Suppressor macrophage (primary cell): ENCODE data around the gene FAM32A.

ENCODE experiments used
- DNase-seq, 4 experiments: peaks; one replicate each; pipeline ENCODE4 v3.0.0-alpha.2; 2020 to 2022

FAM32A gene

GRCh38 chr19:16202320-16203255 is 17.4 kb downstream of the FAM32A start:
- DNase-seq: no peak

DNA sequence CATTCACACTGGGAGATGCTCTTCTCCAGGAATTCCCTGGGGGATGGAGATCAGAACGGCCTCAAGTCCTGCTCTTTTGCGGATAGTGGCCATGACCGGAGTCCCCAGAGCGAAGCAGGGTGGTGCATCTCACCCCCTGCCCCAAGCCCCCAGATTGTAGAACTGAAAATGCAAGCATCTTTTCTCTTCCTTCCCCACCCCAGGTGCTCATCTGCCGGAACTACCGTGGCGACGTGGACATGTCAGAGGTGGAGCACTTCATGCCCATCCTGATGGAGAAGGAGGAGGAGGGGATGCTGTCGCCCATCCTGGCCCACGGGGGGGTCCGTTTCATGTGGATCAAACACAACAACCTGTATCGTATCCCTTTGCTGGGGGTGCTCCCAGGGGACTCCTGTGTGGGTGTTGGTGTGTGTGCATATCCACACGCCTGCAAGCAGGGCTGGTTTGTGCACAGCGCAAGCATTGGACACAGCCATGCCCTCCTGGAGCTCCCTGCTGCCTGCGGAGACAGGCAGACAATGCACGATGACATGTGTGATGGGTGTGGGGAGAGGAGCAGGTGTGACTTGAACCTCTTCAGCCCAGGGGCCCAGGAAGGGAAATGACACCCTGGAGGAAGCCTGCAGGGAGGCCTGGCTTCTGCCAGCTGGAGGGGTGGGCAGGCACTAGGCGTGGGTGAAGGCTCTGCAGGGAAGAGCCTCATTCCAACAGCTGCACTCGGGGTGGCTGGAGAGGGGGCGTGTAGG is 18.2 kb downstream of the FAM32A start:
- DNase-seq: no peak

DNA sequence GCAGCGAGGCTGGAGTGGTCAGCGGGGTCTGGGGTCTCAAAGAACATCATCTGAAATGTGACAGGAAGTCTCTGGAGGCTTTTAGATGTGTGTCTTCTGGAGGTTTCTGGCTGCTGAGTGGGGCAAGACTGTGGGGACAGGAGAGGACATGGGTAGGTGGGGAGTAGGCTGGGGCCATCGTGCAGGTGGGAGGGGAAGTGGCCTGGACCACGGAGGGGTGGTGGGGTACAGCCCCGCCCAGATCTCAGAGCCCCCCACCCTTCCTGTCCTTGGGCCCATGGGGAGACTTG is 18.7 kb downstream of the FAM32A start:
- no peak for DNase-seq

GRCh38 chr19:16205205-16206045 is 20.2 kb downstream of the FAM32A start:
- no peak for DNase-seq

DNA sequence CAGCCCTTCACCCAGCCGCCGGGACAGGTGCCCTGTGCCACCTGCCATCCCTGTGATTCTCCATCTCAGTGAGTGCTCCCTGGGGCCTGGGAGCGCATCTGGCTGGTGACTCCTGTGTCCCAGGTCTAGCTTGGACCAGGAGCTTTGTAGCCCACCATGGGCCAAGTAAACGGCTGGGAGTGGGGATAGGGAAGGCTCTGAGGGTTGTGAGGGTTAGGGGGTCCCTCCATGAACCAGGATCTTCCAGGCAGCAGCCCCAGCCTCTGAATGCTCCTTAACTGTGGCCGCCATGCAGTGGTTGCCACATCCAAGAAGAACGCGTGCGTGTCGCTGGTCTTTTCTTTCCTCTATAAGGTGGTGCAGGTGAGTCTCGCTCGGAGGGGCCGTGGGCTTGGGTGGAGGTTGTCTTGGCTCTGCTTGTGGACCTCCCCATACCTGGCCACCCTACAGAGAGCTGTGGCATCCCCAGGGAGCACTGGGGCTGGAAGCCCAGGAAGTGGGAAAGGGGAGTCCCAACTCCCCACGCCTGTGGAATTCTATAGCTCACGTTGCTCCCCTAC is 20.9 kb downstream of the FAM32A start:
- DNase-seq: no peak

GRCh38 chr19:16206637-16207036 is 21.4 kb downstream of the FAM32A start:
- DNase-seq: no peak

DNA sequence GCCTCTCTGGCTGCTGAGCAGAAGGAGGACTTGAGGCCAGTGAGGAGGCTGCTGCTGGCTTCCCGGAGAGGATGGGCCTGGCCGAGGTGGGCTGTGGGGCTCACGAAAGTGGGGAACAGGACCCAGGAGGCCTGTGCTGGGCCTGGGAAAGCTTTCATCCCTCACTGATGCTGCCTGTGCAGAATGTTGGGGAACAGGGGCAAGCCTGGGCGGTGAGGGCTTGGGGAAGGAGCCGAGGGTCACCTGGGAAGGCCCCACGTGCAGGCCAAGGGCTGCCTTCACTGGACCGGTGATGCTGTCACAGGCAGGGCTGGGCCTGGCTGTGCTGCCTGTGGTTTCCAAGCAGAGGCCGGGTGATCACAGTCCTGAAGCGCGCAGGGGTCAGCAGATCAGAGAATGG is 21.9 kb downstream of the FAM32A start:
- no peak for DNase-seq

DNA sequence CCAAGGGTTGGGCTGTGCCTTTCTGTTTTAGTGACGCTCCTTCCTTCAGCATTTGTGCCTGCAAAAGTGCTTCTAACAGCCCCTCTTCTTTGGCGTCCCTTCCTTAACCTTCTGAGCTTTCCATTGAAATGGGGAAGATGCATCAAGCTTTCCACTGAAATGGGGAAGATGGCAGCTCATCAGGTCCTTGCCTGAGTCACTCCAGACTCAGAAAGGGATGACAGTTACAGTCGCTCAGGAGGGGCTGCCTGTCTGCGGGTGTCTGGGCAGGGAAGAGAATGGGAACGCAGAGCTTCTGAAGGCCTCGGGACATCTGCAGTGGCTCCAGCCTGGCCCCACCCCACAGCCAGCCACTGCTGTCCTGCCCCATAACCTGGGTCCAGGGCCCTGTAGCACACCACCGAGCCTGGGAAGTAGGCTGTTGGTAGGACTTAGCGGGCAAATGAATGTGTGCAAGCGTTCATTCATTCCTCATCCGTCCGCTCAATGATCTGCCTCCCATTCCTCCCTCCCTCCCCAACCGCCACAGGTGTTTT is 22.3 kb downstream of the FAM32A start:
- peak in 3 of 4 experiments; percentile 32 to 49 (median 39) for DNase-seq

DNA sequence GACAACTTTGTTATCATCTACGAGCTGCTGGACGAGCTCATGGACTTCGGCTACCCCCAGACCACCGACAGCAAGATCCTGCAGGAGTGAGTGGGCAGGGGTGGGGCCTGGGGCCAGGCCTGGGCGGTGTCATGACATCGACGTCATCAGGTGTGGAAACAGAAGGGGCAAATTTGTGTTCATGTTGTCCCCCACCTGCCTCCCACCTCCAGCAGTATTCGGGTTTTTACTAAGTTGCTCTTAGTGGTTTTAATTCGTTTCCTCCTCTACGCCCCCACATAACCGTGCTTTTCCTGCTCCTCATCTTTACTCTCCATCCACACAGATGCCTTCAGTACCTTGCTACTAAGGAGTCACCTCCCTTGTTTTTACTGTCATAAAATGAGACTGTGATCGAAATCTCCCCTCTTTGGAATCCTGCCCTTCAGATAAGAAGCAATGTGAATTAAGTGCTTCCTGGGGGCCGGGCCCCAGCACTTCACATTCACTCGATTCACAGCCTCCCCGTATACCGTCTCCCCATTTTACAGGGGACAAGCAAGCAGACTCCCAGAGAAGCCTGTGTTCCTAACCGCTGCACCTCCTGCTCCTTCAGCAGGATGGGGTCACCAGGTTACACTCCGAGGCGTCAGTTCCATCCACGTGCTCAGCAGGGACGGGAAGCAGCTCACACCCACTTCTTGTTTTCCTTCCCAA is 23.0 kb downstream of the FAM32A start:
- no peak for DNase-seq

- DNase-seq: no peak
Measured at GRCh38 chr19:16208847-16209665, 23.8 kb downstream of the FAM32A start.

DNA sequence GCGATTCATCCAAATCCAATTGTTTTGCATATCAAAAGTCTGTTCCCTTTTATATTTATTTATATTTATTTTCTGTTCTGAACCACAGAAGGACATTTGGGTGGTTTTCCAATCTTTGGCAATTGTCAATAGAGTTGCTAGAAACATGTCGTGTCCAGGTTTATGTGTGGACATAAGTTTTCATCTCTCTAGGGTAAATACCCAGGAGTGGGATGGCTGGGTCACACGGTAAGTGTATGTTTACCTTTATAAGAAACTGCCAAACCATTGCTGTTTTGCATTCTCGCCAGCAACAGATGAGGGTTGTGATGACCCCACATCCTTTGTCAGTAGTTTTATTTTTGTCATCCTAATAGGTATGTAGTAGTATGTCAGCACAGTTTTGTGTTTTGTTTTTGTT is 25.0 kb downstream of the FAM32A start:
- no peak for DNase-seq

DNA sequence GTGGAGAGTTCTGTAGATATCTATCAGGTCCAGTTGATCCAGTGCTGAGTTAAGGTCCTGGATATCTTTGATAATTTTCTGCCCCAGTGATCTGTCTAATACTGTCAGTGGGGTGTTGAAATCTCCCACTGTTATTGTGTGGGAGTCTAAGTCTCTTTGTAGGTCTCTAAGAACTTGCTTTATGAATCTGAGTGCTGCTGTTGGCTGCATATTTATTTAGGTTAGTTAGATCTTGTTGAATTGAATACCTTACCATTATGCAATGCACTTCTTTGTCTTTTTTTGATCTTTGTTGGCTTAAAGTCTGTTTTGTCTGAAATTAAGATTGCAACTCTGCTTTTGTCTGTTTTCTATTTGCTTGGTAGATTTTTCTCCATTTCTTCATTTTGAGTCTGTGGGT is 27.9 kb downstream of the FAM32A start:
- no peak for DNase-seq

- no peak for DNase-seq
Measured at GRCh38 chr19:16216744-16217670, 31.8 kb downstream of the FAM32A start.

DNA sequence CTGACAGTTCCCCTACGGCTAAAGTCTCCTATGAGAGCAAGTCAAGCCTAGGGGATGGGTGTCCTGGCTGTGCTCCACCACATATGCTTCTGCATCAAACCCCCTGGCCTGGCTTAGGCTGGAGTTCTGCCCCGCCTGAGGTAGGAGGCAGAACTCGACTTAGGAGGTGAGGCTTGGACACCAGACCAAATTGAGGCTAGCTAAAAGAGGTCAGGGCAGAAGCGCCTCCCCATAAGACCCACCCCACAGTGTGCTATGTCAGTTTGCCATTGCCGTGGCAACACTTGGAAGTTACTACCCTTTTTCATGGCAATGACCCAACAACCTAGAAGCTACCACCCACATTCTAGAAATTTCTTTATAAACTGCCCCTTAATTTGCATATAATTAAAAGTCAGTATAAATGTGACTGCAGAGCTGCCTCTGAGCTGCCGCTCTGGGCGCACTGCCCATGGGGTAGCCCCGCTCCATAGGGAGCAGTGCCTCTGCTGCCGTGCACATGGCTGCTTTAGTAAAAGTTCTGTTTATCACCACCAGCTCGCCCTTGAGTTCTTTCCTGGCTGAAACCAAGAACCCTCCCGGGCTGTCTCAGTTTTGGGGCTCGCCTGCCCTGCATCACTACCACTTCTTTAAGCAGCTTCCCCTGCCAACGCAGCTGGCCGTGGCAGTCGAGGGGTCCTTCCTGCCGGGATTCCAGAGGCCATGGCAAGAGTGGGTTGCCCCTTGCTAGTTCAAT is 32.7 kb downstream of the FAM32A start:
- no peak for DNase-seq

GRCh38 chr19:16218851-16219250 is 33.6 kb downstream of the FAM32A start:
- no peak for DNase-seq

GRCh38 chr19:16222806-16223205 is 37.6 kb downstream of the FAM32A start:
- no peak for DNase-seq

GRCh38 chr19:16223746-16224145 is 38.5 kb downstream of the FAM32A start:
- no peak for DNase-seq

- no peak for DNase-seq
Measured at GRCh38 chr19:16224293-16225045, 39.3 kb downstream of the FAM32A start.
